ENCODE results near the gene ARID3C.

The ARID3C gene

DNA sequence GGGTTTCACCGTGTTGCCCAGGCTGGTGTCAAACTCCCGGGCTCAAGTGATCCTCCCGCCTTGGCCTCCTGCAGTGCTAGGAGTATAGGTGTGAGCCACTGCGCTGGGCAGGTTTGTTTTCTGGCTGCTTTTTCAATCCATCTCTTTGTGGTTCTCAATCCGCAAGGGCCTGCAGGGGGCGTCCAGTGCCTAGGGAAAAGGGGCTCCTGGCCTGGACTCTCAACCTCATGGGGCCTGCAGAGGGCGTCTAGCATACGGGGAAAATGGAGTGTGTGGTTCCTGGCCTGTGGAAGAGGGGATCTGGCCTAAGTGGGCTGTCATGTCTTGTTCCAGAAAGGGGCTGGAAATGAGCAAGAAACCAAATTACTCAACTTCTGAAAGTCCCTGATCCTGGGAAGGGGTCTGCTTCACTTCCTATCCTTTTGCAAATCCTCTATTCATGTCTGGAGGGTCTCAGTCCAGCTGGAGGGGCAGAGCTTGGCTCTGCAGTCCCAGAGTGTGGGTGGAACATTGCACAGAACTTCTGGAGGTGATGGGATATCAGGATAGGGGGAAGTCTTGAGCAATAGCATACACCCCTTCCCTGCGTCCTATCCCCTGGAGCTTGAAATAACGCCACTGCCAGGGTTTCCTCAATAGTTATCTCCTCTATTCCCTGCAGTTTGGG lies 46.3 kb upstream of the ARID3C start (continued):
- TF ChIP-seq ZNF654 (tag by site-specific recombination; IDR thresholded peaks at IDR 0.05; ENCODE audit: low read depth): peak; percentile 63
- TF ChIP-seq ZIC2 (tag by site-specific recombination; IDR thresholded peaks at IDR 0.05): no peak
- TF ChIP-seq, protein P1, sequence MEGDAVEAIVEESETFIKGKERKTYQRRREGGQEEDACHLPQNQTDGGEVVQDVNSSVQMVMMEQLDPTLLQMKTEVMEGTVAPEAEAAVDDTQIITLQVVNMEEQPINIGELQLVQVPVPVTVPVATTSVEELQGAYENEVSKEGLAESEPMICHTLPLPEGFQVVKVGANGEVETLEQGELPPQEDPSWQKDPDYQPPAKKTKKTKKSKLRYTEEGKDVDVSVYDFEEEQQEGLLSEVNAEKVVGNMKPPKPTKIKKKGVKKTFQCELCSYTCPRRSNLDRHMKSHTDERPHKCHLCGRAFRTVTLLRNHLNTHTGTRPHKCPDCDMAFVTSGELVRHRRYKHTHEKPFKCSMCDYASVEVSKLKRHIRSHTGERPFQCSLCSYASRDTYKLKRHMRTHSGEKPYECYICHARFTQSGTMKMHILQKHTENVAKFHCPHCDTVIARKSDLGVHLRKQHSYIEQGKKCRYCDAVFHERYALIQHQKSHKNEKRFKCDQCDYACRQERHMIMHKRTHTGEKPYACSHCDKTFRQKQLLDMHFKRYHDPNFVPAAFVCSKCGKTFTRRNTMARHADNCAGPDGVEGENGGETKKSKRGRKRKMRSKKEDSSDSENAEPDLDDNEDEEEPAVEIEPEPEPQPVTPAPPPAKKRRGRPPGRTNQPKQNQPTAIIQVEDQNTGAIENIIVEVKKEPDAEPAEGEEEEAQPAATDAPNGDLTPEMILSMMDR (tag by site-specific recombination; IDR thresholded peaks at IDR 0.05): peak; percentile 81
- TF ChIP-seq, protein P2, sequence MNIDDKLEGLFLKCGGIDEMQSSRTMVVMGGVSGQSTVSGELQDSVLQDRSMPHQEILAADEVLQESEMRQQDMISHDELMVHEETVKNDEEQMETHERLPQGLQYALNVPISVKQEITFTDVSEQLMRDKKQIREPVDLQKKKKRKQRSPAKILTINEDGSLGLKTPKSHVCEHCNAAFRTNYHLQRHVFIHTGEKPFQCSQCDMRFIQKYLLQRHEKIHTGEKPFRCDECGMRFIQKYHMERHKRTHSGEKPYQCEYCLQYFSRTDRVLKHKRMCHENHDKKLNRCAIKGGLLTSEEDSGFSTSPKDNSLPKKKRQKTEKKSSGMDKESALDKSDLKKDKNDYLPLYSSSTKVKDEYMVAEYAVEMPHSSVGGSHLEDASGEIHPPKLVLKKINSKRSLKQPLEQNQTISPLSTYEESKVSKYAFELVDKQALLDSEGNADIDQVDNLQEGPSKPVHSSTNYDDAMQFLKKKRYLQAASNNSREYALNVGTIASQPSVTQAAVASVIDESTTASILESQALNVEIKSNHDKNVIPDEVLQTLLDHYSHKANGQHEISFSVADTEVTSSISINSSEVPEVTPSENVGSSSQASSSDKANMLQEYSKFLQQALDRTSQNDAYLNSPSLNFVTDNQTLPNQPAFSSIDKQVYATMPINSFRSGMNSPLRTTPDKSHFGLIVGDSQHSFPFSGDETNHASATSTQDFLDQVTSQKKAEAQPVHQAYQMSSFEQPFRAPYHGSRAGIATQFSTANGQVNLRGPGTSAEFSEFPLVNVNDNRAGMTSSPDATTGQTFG (tag by site-specific recombination; IDR thresholded peaks at IDR 0.05; ENCODE audit: borderline replicate concordance): no peak
- 0 out of 2 replicates have a peak, but pooled peaks have one; percentile 25 for TF ChIP-seq GLIS1 (tag by site-specific recombination; IDR thresholded peaks at IDR 0.05)
- TF ChIP-seq KLF16 (tag by site-specific recombination; IDR thresholded peaks at IDR 0.05): no peak
- TF ChIP-seq, protein P3, sequence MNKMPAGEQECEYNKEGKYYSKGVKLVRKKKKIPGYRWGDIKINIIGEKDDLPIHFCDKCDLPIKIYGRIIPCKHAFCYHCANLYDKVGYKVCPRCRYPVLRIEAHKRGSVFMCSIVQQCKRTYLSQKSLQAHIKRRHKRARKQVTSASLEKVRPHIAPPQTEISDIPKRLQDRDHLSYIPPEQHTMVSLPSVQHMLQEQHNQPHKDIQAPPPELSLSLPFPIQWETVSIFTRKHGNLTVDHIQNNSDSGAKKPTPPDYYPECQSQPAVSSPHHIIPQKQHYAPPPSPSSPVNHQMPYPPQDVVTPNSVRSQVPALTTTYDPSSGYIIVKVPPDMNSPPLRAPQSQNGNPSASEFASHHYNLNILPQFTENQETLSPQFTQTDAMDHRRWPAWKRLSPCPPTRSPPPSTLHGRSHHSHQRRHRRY (tag by site-specific recombination; IDR thresholded peaks at IDR 0.05): no peak
- no peak for TF ChIP-seq SCRT2 (tag by site-specific recombination; IDR thresholded peaks at IDR 0.05)

DNA sequence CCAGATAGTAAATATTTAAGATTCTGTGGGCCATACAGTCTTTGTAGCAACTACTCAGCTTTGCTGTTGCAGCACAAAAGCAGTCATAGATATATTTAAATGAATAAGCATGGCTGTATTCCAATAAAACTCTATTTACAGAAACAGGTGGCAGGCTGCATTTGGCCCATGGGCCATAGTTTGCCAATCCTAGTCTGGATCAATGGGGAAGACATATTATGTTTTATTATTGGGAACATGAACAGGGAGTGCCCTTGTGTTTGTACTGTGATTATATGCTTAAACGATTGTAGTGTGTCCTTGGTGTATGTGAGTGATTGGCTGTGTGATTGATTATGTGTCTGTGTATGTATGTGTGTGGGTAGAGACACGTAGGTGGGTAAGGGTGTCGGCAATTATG lies 45.6 kb upstream of the ARID3C start:
- Histone ChIP-seq H3K36me3 (ENCODE audit: control insufficient read depth in 2 of 2, insufficient read depth in 1 of 2, low read length in 2 of 2) (no peaks in the 10 kb centered on the region), H3K27ac (ENCODE audit: extremely low read depth, low read depth, low read length) (no peak overlapping the region), H3K4me1 (ENCODE audit: control insufficient read depth, insufficient read depth, low read length) (no peaks in the 10 kb centered on the region), H3K4me3 (ENCODE audit: low read depth, low read length) (no peak overlapping the region), H3K9me3 (ENCODE audit: control insufficient read depth, insufficient read depth, low read depth, low read length) (no peaks in the 10 kb centered on the region)
- TF ChIP-seq EGR2 (tag by site-specific recombination; IDR thresholded peaks at IDR 0.05; ENCODE audit: low read depth) (0 out of 2 replicates have a peak, but pooled peaks have one; percentile 27), ZFHX2 (tag by site-specific recombination; conservative IDR thresholded peaks at IDR 0.05) (peak; percentile 44; the same call in 1 of the 2 replicates)
- TF ChIP-seq, protein P4, sequence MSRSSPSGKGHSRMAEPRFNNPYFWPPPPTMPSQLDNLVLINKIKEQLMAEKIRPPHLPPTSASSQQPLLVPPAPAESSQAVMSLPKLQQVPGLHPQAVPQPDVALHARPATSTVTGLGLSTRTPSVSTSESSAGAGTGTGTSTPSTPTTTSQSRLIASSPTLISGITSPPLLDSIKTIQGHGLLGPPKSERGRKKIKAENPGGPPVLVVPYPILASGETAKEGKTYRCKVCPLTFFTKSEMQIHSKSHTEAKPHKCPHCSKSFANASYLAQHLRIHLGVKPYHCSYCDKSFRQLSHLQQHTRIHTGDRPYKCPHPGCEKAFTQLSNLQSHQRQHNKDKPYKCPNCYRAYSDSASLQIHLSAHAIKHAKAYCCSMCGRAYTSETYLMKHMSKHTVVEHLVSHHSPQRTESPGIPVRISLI (tag by site-specific recombination; IDR thresholded peaks at IDR 0.05): no peak
- POLR2A ChIA-PET: no interaction called here
- CTCF ChIA-PET: interaction anchor here (0.6 to 6.1 kb wide), 16 partner anchors 12 to 395 kb away, joined by 3 to 116 read pairs (median 3); partner anchors contain the start of genes CCL27 and GALT

DNA sequence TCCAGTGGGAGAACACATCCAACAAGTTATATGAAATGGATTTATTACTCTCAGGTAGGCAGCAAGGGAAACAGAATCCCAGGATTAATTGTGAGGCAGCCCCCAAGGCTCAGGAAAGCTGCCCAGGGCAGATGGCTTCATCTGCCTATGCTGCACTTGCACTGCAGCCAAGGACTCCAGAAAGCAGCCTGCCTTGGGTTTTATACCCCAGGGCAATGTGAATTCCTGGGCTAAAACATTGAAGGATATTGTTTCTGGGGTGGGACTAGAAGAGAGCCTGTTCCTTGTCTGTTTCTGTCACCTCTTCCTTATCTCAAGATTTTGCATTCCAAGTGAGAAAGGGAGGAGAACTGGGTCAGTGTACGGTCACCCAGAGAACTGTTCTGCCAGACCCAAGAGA lies 42.4 kb upstream of the ARID3C start:
- CTCF ChIA-PET: no interaction called here
- POLR2A ChIA-PET: no interaction called here
- no peak overlapping the region for H3K4me3 ChIP-seq (ENCODE audit: low read depth, low read length)
- no peaks in the 10 kb centered on the region for H3K4me1 ChIP-seq (ENCODE audit: control insufficient read depth, insufficient read depth, low read length)
- no peaks in the 10 kb centered on the region for H3K9me3 ChIP-seq (ENCODE audit: control insufficient read depth, insufficient read depth, low read depth, low read length)
- no peak overlapping the region for H3K27ac ChIP-seq (ENCODE audit: extremely low read depth, low read depth, low read length)
- H3K36me3 ChIP-seq (ENCODE audit: control insufficient read depth in 2 of 2, insufficient read depth in 1 of 2, low read length in 2 of 2): peaks cover 0 to 21% of the 10 kb centered on the region in 2 experiments; a peak in 1 of 3 replicates
- TF ChIP-seq ZNF202 (tag by site-specific recombination; IDR thresholded peaks at IDR 0.05; ENCODE audit: borderline replicate concordance) (no peak), KLF10 (tag by site-specific recombination; IDR thresholded peaks at IDR 0.05) (no peak), ZNF350 (tag by site-specific recombination; IDR thresholded peaks at IDR 0.05) (no peak), ZNF626 (tag by site-specific recombination; IDR thresholded peaks at IDR 0.05) (no peak), KLF1 (tag by site-specific recombination; IDR thresholded peaks at IDR 0.05) (no peak), FEZF1 (tag by site-specific recombination; IDR thresholded peaks at IDR 0.05) (no peak)
- TF ChIP-seq, protein P5, sequence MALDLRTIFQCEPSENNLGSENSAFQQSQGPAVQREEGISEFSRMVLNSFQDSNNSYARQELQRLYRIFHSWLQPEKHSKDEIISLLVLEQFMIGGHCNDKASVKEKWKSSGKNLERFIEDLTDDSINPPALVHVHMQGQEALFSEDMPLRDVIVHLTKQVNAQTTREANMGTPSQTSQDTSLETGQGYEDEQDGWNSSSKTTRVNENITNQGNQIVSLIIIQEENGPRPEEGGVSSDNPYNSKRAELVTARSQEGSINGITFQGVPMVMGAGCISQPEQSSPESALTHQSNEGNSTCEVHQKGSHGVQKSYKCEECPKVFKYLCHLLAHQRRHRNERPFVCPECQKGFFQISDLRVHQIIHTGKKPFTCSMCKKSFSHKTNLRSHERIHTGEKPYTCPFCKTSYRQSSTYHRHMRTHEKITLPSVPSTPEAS (tag by site-specific recombination; IDR thresholded peaks at IDR 0.05): no peak
- TF ChIP-seq, protein P6, sequence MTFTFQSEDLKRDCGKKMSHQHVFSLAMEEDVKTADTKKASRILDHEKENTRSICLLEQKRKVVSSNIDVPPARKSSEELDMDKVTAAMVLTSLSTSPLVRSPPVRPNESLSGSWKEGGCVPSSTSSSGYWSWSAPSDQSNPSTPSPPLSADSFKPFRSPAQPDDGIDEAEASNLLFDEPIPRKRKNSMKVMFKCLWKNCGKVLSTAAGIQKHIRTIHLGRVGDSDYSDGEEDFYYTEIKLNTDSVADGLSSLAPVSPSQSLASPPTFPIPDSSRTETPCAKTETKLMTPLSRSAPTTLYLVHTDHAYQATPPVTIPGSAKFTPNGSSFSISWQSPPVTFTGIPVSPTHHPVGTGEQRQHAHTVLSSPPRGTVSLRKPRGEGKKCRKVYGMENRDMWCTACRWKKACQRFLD (tag by site-specific recombination; IDR thresholded peaks at IDR 0.05): no peak
- TF ChIP-seq, protein P7, sequence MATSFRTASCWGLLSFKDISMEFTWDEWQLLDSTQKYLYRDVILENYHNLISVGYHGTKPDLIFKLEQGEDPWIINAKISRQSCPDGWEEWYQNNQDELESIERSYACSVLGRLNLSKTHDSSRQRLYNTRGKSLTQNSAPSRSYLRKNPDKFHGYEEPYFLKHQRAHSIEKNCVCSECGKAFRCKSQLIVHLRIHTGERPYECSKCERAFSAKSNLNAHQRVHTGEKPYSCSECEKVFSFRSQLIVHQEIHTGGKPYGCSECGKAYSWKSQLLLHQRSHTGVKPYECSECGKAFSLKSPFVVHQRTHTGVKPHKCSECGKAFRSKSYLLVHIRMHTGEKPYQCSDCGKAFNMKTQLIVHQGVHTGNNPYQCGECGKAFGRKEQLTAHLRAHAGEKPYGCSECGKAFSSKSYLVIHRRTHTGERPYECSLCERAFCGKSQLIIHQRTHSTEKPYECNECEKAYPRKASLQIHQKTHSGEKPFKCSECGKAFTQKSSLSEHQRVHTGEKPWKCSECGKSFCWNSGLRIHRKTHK (tag by site-specific recombination; IDR thresholded peaks at IDR 0.05): no peak
